Kidney epithelial cell (primary cell): ENCODE measurements around the gene RHPN2. TPM values are rescaled to one million over a fixed set of nuclear protein-coding genes. Genes with fewer than 3 reads are reported as not detected.
"Not testable (repeated sequence)": the region's sequence is repeated elsewhere in the genome, so short reads cannot be mapped to it uniquely, and the experiment has no call there.

Experiments used
- DNase-seq: peaks from one replicate; pipeline ENCODE4 v3.0.0-alpha.2; 2010; ENCODE audit warnings: low read depth
- H3K27me3 ChIP-seq: 2 replicates; pipeline ENCODE4 v1.6.0; 2011; ENCODE audit warnings: low read length; ENCODE audit not compliant: control insufficient read depth, insufficient read depth
- H3K36me3 ChIP-seq: 2 replicates; pipeline ENCODE4 v1.5.1; 2011; ENCODE audit warnings: low read length; ENCODE audit not compliant: control insufficient read depth, insufficient read depth
- H3K4me3 ChIP-seq: 2 replicates; pipeline ENCODE4 v1.5.1; 2011; ENCODE audit warnings: low read depth, mild to moderate bottlenecking, control low read depth, low read length
- total RNA-seq: library from RNA; depleted of rRNA; stranded (reverse); fragments of >200 nt; gene quantifications from 2 replicates; pipeline ENCODE4 v1.2.3, GENCODE V29; 2015
- TF ChIP-seq, protein P1 (sequence below): IDR thresholded peaks from 2 replicates; pipeline ENCODE4 v1.5.1; 2011; ENCODE audit warnings: mild to moderate bottlenecking, moderate library complexity, low read length, control low read depth, inconsistent platforms; ENCODE audit not compliant: insufficient read depth, poor library complexity, severe bottlenecking

Gene RHPN2
- total RNA-seq, 1 donor from 2014 or later, result 27.6 TPM

DNA sequence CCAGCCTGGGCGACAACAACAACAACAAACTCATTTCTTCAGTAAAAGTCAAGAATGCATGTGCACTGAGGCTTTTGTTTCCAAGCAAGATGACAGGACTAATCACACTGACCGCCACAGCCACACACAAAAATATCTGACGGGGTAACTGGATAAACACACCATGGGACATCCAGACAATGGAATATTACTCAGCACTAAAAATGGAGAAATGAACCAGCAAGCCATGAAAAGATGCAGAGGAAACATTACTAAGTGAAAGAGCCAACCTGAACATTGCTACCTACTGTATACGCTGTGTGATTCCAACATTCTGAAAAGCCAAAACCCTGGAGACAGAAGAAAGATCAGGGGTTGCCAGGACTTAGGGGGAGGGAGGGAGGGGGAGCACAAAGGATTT lies 56.0 kb downstream of the RHPN2 start:
- no peaks in the 10 kb centered on the region for H3K27me3 ChIP-seq
- TF ChIP-seq, protein P1, sequence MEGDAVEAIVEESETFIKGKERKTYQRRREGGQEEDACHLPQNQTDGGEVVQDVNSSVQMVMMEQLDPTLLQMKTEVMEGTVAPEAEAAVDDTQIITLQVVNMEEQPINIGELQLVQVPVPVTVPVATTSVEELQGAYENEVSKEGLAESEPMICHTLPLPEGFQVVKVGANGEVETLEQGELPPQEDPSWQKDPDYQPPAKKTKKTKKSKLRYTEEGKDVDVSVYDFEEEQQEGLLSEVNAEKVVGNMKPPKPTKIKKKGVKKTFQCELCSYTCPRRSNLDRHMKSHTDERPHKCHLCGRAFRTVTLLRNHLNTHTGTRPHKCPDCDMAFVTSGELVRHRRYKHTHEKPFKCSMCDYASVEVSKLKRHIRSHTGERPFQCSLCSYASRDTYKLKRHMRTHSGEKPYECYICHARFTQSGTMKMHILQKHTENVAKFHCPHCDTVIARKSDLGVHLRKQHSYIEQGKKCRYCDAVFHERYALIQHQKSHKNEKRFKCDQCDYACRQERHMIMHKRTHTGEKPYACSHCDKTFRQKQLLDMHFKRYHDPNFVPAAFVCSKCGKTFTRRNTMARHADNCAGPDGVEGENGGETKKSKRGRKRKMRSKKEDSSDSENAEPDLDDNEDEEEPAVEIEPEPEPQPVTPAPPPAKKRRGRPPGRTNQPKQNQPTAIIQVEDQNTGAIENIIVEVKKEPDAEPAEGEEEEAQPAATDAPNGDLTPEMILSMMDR, result no peak
- no peak for DNase-seq

DNA sequence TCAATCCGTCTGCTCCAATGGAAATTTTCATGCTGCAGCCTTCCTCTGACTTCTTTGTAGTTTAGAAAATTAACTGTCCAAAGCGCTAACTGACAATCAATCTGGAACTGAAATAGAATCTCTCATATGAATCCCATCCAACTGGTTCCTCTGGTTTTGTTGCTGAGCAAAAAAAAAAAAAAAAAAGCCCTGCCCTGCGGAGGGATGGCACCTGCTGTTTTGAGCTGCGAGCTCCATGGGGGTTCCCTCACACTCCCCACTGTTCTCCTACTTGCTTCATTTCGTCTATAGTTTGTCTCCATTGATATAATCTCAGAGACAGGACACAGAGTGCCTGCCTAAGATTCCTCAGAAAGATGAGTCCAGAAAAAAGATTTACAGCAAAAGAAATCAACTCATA lies 59.2 kb downstream of the RHPN2 start:
- Histone ChIP-seq H3K27me3 (no peaks in the 10 kb centered on the region), H3K4me3 (no peak overlapping the region), H3K36me3 (peaks cover 1% of the 10 kb centered on the region)
- no peak for DNase-seq
- TF ChIP-seq, protein P1, result no peak

More for the DNA sequence above, 56.0 kb downstream of the RHPN2 start:
- H3K36me3 ChIP-seq, result peaks cover 2% of the 10 kb centered on the region
- H3K4me3 ChIP-seq, result no peak overlapping the region

DNA sequence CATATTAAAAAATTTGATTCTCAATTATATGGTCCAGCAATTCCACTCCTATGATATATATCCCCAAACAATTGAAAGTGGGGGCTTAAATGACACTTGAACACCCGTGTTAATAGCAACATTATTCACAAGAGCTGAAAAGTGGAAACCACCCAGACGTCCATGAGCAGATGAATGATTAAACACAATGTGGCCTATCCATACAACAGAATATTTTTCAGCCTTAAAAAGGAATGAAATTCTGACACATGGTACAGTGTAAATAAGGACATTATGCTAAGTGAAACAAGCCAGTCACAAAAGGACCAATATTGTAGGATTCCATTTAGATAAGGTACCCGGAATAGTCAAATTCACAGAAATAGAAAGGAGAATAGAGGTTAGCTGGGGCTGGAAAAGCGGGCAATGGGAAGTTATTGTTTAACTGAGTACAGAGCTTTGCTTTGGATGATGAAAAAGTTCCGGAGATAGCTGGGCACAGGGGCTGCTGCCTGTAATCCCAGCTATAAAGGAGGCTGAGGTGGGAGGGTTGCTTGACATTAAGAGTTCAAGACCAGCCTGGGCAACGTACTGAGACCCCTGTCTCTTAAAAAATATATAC lies 61.2 kb downstream of the RHPN2 start:
- not testable (repeated sequence) for H3K36me3 ChIP-seq, H3K27me3 ChIP-seq, H3K4me3 ChIP-seq
- DNase-seq, result peak; percentile 1

DNA sequence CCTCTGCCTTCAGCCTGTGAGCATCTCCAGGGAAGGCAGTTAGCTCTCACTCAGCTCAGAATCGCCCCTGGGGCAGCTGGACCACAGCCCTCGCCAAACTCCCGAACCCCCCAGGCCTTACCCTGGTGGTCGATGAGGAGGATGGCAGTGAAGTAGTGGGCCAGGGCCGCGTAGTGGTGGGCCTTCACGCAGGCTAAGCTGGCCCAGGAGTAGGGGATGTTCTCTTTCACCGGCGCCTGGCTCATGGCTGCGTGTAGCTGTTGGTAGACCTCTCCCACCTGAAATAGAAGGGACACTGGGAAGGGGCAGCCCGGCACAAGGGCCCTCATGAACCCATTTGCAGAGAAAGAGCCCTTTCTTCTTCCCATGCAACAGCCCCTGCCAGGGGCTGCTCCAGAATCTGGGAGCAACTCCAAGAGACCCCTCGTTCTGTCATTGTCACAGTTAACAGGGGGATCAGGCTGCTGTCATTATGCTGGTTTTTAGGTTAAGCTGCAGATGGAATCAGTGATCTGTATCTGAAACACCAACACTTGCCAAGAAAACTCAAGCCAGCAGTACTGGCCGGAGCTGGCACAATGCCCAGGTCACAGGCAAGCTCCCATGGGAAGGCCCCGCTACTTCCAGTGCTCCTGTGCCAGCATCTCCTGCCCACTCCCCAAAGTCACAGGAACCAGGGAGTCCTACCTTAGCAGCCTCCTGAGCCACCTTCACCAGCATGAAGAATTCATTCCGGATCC lies 62.4 kb downstream of the RHPN2 start:
- DNase-seq, H3K36me3 ChIP-seq, H3K4me3 ChIP-seq, H3K27me3 ChIP-seq: not testable (repeated sequence)

DNA sequence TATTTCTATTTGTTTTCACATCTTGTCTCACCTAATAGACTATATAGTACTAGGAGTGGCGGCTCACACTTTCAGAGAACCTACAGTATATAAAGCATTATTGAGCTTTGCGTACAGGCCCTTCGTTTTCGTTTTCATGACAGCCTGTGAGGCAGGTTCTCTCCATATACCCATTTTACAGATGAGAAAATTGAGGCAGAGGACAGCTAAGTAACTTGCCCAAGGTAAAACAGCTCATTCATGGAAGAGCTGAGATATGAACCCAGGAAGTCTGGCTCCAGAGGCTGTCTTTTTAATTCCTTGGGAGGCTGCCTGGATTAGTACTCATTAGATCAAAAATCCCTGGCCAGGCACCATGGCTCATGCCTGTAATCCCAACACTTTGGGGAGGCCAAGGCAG lies 63.8 kb downstream of the RHPN2 start:
- no peaks in the 10 kb centered on the region for H3K27me3 ChIP-seq
- H3K36me3 ChIP-seq, result peaks cover 1% of the 10 kb centered on the region
- TF ChIP-seq, protein P1, result no peak
- no peak overlapping the region for H3K4me3 ChIP-seq
- no peak for DNase-seq

DNA sequence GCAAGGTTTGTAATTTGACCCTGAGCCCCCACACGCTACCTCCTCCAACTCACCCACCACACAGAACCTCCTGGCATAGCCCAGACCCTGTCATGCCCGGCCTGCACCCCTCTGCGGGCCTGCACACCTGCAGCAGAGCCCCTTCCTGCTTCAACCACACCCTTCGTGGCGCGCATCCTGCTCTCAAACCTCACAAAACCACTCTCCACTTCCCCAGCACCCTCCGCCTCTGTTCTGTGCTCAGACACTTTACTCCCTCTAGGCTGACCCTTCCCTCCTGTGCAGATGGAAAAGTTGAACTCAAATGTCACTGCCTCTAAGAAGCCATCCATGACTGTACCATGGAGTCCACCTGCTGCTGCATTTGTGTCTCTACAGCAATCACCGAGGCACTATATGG lies 64.2 kb downstream of the RHPN2 start:
- no peak overlapping the region for H3K4me3 ChIP-seq
- no peak for DNase-seq
- TF ChIP-seq, protein P1, result no peak
- H3K36me3 ChIP-seq, result peaks cover 1% of the 10 kb centered on the region
- H3K27me3 ChIP-seq, result no peaks in the 10 kb centered on the region

DNA sequence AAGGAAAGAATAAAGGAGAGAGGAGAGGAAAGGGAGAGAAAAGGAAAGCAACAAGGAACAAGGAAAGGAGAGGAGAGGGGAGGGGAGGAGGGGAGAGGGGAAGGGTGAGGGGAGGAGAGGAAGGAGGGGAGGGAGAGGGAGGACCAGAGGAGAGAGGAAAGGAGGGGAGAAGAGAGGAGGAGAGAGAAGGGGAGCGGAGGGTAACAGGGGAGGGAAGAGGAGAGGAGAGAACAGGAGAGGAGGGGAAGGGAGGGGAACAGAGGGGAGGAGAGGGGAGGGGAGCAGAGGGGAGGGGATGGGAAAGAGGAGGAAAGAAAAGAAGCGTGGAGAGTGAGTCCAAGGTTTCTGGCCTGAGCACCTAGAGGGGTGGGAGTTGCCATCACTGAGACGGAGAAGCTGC lies 66.0 kb downstream of the RHPN2 start:
- DNase-seq, result no peak
- TF ChIP-seq, protein P1, result no peak
- H3K4me3 ChIP-seq, result no peak overlapping the region
- H3K36me3 ChIP-seq, result peaks cover 1% of the 10 kb centered on the region
- H3K27me3 ChIP-seq, result no peaks in the 10 kb centered on the region
